H1 (cell line): Measurements from ENCODE around the gene IFNL1. TPM values are rescaled to one million over a fixed set of nuclear protein-coding genes. Genes with fewer than 3 reads are reported as not detected.

ENCODE experiments used
- RFX5 ChIP-seq: IDR thresholded peaks from 2 replicates; pipeline ENCODE4 v1.6.1; 2011; ENCODE audit warnings: low read depth, low read length, improper control_type of control experiment, borderline replicate concordance
- TAF7 ChIP-seq: optimal IDR thresholded peaks from 2 replicates; pipeline ENCODE3; 2011; ENCODE audit warnings: low read depth, mild to moderate bottlenecking, inconsistent platforms, low read length, moderate library complexity, borderline replicate concordance
- polyA plus RNA-seq, 7 experiments: library from polyadenylated mRNA; depleted of rRNA in 3 of 7; stranded (reverse) in 5 of 7; unstranded in 2 of 7; fragments of >200 nt in 5 of 7; fragments of 200-250 nt in 2 of 7; gene quantifications; 1 replicate in 5 of 7; 2 replicates in 1 of 7; 4 replicates in 1 of 7; pipeline versions ENCODE4 v1.2.1 to v1.2.3, GENCODE V29; 2011 to 2013; ENCODE audit warnings: missing spikeins in 2 of 7, mixed read lengths in 2 of 7
- total RNA-seq: library from RNA; stranded (reverse); fragmentation: NEBNext Ultra II Directional; extraction: Animal tissue kit (Norgen Biotek cat#: 25700); gene quantifications from 2 replicates; pipeline ENCODE4 v1.2.1, GENCODE V29; 2021
- TF ChIP-seq, protein P1 (sequence below): fragments of 300-600 bp; sonication (generic); IDR thresholded peaks from 2 replicates; pipeline ENCODE4 v1.7.1; 2012; ENCODE audit warnings: low read length, moderate library complexity, mild to moderate bottlenecking, inconsistent platforms; ENCODE audit not compliant: insufficient replicate concordance

The IFNL1 gene
- total and polyA plus RNA-seq, 2 of the 8 experiments (the other 6 are each of a cell fraction or from before 2014, with no cell fraction given) = not detected

DNA sequence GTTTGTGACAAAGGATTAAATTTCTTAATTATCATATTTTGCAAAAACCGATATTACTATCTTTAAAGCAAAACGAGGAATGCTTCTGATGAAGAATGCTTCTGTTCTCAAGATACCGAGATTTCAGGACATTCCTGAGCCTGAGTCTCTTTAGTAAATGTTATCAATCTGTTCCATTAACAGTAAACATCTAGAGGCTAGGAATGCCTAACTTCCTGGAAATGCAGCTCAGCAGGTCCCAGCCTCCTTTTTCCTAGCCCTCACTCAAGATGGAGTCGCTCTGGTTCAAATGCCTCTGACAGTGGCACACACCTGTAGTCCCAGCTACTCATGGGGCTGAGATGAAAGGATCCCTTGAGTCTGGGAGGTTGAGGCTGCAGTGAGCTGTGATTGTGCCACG is 45.1 kb upstream of the IFNL1 start (continued):
- TF ChIP-seq, protein P1, sequence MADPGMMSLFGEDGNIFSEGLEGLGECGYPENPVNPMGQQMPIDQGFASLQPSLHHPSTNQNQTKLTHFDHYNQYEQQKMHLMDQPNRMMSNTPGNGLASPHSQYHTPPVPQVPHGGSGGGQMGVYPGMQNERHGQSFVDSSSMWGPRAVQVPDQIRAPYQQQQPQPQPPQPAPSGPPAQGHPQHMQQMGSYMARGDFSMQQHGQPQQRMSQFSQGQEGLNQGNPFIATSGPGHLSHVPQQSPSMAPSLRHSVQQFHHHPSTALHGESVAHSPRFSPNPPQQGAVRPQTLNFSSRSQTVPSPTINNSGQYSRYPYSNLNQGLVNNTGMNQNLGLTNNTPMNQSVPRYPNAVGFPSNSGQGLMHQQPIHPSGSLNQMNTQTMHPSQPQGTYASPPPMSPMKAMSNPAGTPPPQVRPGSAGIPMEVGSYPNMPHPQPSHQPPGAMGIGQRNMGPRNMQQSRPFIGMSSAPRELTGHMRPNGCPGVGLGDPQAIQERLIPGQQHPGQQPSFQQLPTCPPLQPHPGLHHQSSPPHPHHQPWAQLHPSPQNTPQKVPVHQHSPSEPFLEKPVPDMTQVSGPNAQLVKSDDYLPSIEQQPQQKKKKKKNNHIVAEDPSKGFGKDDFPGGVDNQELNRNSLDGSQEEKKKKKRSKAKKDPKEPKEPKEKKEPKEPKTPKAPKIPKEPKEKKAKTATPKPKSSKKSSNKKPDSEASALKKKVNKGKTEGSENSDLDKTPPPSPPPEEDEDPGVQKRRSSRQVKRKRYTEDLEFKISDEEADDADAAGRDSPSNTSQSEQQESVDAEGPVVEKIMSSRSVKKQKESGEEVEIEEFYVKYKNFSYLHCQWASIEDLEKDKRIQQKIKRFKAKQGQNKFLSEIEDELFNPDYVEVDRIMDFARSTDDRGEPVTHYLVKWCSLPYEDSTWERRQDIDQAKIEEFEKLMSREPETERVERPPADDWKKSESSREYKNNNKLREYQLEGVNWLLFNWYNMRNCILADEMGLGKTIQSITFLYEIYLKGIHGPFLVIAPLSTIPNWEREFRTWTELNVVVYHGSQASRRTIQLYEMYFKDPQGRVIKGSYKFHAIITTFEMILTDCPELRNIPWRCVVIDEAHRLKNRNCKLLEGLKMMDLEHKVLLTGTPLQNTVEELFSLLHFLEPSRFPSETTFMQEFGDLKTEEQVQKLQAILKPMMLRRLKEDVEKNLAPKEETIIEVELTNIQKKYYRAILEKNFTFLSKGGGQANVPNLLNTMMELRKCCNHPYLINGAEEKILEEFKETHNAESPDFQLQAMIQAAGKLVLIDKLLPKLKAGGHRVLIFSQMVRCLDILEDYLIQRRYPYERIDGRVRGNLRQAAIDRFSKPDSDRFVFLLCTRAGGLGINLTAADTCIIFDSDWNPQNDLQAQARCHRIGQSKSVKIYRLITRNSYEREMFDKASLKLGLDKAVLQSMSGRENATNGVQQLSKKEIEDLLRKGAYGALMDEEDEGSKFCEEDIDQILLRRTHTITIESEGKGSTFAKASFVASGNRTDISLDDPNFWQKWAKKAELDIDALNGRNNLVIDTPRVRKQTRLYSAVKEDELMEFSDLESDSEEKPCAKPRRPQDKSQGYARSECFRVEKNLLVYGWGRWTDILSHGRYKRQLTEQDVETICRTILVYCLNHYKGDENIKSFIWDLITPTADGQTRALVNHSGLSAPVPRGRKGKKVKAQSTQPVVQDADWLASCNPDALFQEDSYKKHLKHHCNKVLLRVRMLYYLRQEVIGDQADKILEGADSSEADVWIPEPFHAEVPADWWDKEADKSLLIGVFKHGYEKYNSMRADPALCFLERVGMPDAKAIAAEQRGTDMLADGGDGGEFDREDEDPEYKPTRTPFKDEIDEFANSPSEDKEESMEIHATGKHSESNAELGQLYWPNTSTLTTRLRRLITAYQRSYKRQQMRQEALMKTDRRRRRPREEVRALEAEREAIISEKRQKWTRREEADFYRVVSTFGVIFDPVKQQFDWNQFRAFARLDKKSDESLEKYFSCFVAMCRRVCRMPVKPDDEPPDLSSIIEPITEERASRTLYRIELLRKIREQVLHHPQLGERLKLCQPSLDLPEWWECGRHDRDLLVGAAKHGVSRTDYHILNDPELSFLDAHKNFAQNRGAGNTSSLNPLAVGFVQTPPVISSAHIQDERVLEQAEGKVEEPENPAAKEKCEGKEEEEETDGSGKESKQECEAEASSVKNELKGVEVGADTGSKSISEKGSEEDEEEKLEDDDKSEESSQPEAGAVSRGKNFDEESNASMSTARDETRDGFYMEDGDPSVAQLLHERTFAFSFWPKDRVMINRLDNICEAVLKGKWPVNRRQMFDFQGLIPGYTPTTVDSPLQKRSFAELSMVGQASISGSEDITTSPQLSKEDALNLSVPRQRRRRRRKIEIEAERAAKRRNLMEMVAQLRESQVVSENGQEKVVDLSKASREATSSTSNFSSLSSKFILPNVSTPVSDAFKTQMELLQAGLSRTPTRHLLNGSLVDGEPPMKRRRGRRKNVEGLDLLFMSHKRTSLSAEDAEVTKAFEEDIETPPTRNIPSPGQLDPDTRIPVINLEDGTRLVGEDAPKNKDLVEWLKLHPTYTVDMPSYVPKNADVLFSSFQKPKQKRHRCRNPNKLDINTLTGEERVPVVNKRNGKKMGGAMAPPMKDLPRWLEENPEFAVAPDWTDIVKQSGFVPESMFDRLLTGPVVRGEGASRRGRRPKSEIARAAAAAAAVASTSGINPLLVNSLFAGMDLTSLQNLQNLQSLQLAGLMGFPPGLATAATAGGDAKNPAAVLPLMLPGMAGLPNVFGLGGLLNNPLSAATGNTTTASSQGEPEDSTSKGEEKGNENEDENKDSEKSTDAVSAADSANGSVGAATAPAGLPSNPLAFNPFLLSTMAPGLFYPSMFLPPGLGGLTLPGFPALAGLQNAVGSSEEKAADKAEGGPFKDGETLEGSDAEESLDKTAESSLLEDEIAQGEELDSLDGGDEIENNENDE = no peak
- TF ChIP-seq TAF7 = no peak
- no peak for TF ChIP-seq RFX5
